PFSK-1 (cell line): Measurements from ENCODE around the gene TRPC6.

ENCODE experiments used
- FOXP2 ChIP-seq: optimal IDR thresholded peaks from 2 replicates; pipeline ENCODE3; 2011; ENCODE audit warnings: borderline replicate concordance, control low read depth, inconsistent platforms; ENCODE audit not compliant: insufficient read depth; ENCODE audit errors: extremely low read length, extremely low read depth
- POLR2AphosphoS5 ChIP-seq: IDR thresholded peaks from 2 replicates; pipeline ENCODE4 v1.6.1; 2012; ENCODE audit warnings: low read depth, mild to moderate bottlenecking, control low read depth, low read length, moderate library complexity
- SIN3A ChIP-seq: IDR thresholded peaks from 2 replicates; pipeline ENCODE4 v1.6.1; 2012; ENCODE audit warnings: mild to moderate bottlenecking, low read length, moderate library complexity, borderline replicate concordance; ENCODE audit not compliant: insufficient read depth
- TAF1 ChIP-seq: IDR thresholded peaks from 2 replicates; pipeline ENCODE4 v1.6.1; 2012; ENCODE audit warnings: low read length, control low read depth, borderline replicate concordance; ENCODE audit not compliant: insufficient read depth
- TF ChIP-seq, protein P1 (sequence below), 2 experiments: IDR thresholded peaks; 2 replicates each; pipeline versions ENCODE4 v1.6.1 to v1.8.0; 2011 to 2012; ENCODE audit warnings: low read depth in 2 of 2, low read length in 2 of 2, control low read depth in 1 of 2, inconsistent platforms in 1 of 2, mild to moderate bottlenecking in 1 of 2, moderate library complexity in 1 of 2; ENCODE audit not compliant: insufficient read depth in 1 of 2

Gene TRPC6

DNA sequence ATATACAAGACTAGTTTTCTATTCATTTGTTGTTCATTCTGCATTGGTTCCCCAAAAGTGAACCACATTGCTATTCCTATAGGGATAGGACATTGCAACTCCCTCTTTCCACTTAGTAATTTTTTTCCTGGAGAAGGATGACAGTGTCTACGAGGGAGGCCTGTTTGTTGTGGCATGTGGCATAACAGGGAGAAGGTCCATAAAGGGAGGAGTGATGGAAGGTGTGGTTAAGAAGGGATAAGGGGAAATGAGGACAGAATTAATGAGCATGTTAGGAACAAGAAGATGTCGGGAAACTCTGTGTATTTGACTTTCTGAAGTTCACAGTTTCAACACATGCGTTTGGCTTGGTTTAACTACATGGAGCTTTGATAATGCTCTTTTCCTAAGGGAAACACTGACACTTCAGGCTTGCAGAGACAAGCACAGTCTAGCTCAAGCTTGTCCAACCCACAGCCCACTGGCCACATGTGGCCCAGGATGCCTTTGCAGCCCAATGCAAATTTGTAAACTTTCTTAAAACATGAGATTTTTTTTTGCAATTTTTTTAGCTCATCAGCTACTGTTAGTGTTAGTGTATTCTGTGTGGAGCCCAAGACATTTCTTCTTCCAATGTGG lies 149.7 kb downstream of the TRPC6 start:
- no peak for TF ChIP-seq FOXP2
- TF ChIP-seq, protein P1, sequence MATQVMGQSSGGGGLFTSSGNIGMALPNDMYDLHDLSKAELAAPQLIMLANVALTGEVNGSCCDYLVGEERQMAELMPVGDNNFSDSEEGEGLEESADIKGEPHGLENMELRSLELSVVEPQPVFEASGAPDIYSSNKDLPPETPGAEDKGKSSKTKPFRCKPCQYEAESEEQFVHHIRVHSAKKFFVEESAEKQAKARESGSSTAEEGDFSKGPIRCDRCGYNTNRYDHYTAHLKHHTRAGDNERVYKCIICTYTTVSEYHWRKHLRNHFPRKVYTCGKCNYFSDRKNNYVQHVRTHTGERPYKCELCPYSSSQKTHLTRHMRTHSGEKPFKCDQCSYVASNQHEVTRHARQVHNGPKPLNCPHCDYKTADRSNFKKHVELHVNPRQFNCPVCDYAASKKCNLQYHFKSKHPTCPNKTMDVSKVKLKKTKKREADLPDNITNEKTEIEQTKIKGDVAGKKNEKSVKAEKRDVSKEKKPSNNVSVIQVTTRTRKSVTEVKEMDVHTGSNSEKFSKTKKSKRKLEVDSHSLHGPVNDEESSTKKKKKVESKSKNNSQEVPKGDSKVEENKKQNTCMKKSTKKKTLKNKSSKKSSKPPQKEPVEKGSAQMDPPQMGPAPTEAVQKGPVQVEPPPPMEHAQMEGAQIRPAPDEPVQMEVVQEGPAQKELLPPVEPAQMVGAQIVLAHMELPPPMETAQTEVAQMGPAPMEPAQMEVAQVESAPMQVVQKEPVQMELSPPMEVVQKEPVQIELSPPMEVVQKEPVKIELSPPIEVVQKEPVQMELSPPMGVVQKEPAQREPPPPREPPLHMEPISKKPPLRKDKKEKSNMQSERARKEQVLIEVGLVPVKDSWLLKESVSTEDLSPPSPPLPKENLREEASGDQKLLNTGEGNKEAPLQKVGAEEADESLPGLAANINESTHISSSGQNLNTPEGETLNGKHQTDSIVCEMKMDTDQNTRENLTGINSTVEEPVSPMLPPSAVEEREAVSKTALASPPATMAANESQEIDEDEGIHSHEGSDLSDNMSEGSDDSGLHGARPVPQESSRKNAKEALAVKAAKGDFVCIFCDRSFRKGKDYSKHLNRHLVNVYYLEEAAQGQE (IDR thresholded peaks at IDR 0.05; ENCODE audit: insufficient read depth in 1 of 2, low read depth in 2 of 2, low read length in 2 of 2) = no peak
- TF ChIP-seq POLR2AphosphoS5 = no peak
- no peak for TF ChIP-seq TAF1
- TF ChIP-seq SIN3A = no peak

- TF ChIP-seq TAF1 (no peak), SIN3A (no peak), FOXP2 (no peak), POLR2AphosphoS5 (no peak)
- TF ChIP-seq, protein P1 (IDR thresholded peaks at IDR 0.05; ENCODE audit: insufficient read depth in 1 of 2, low read depth in 2 of 2, low read length in 2 of 2) = no peak
Observed at GRCh38 chr11:101433151-101433550, 150.7 kb downstream of the TRPC6 start.

DNA sequence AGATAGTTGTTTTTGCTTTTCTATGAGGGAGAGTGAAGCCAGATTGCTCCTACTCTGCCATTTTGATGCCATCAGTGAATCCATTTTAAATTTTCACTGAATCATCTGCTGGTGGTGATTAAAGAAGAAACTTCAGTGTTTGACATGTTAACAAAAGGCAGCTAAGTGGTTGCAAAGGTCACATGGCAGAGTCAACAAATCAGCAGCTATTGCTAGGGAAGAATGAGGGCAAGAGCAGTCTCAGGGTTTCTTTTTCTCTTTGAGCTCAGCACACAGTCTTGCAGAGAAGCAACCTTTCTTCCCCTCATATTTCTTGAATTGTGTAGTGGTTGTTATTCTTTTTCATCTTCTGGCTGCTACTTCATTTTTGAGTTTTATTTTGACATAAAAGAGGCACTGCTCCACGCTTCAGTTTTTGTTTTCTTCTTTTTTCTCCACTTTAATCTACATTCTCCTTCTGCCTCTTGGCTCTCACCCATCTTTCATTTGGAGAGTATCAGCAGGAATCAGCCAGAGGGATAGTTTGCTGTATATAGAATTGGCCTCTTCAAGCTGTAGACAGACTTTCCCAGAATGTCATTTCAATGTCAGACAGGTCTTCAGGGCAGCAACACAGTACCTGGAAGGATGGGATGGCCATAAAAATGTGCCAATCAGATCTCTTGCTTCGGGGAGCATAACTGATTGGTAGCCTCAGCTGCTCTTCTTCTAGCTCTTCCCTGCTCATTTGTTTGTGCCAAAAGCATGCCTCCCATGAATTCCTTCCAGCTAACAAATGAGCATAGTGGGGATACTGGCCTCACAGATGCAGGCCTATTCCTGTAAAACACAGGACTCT lies 153.9 kb downstream of the TRPC6 start:
- TF ChIP-seq SIN3A (no peak), POLR2AphosphoS5 (no peak), TAF1 (no peak), FOXP2 (no peak)
- TF ChIP-seq, protein P1 (IDR thresholded peaks at IDR 0.05; ENCODE audit: insufficient read depth in 1 of 2, low read depth in 2 of 2, low read length in 2 of 2) = no peak

- TF ChIP-seq POLR2AphosphoS5 (no peak), FOXP2 (no peak), SIN3A (no peak), TAF1 (no peak)
- TF ChIP-seq, protein P1 (IDR thresholded peaks at IDR 0.05; ENCODE audit: insufficient read depth in 1 of 2, low read depth in 2 of 2, low read length in 2 of 2) = no peak
Observed at GRCh38 chr11:101428918-101429317, 154.9 kb downstream of the TRPC6 start.
